ENCODE results near the gene PRKAA1.

Gene PRKAA1

DNA sequence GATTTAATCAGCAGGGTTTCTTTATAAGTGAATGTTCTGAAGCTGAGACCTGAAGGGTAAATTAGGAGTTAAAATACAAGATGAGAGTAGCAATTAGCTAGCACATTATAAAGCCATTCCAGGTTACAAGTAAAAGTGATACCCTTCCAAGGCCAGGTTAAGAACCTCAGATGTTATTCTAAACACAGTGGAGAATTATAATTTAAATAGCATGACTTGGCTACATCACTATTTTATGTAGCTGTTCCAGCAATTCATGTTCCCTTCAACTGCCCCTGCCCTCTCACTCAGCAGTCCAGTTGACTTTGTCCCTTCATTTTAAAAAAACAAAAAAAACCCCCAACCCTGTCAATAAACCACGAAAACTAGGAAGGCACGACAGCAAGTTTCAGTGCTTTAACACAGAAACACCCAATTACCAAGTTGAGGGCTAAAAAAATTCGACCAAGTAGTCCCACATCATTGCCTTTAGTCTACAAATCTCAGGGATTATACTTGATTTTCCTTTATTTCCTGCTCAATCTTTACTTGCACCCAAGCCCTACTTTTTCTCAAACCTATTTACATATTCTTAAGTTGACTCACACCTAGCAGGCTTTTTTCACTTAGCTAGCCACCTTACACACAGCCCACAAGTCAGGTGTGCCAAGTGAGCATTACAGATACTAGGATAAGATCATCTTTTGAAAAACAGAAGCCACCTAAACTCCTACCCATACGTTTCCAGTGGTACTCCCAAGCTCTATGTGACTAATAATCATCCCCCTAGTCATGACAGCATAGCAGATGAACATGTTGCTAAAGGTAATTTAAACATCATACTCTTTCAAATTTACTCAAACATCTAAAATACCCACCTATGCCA is 33.4 kb upstream of the PRKAA1 start:
- H3K4me3 ChIP-seq (replicated peaks; ENCODE audit: insufficient read depth, low read length) = no peak overlapping the region

DNA sequence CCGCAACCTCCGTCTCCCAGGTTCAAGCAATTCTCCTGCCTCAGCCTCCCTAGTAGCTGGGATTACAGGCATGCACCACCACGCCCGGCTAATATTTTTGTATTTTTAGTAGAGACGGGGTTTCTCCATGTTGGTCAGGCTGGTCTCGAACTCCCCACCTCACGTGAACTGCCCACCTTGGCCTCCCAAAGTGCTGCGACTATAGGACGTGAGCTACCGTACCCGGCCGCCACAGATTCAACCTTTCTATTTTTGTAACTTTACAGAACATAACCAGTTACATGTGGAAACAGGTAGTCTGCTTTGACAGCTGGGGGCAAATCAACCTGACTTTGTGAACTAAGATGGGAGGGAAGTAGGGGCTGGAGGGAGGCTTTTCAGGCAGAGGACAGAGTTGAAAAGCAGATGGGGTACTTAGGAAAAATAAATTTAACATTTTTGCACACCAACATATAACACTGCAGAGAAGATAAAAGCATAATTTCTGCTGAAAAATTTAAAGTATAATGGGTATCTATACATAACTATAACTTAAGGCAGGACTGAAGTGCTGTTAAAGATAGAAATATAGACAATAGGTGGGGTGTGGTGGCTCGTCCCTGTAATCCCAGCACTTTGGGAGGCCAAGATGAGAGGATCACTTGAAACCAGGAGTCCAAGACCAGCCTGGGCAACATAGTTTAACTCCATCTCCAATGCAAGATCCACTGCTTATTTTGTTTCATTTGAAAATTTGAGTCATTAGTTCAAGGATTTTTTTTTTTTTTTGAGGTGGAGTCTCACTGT is 31.8 kb upstream of the PRKAA1 start:
- no peak overlapping the region for H3K27ac ChIP-seq (replicated peaks)
- TF ChIP-seq, protein P1, sequence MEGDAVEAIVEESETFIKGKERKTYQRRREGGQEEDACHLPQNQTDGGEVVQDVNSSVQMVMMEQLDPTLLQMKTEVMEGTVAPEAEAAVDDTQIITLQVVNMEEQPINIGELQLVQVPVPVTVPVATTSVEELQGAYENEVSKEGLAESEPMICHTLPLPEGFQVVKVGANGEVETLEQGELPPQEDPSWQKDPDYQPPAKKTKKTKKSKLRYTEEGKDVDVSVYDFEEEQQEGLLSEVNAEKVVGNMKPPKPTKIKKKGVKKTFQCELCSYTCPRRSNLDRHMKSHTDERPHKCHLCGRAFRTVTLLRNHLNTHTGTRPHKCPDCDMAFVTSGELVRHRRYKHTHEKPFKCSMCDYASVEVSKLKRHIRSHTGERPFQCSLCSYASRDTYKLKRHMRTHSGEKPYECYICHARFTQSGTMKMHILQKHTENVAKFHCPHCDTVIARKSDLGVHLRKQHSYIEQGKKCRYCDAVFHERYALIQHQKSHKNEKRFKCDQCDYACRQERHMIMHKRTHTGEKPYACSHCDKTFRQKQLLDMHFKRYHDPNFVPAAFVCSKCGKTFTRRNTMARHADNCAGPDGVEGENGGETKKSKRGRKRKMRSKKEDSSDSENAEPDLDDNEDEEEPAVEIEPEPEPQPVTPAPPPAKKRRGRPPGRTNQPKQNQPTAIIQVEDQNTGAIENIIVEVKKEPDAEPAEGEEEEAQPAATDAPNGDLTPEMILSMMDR (IDR thresholded peaks at IDR 0.05; ENCODE audit: insufficient read depth, low read length) = no peak
- peak; percentile 24; the same call in 1 of the 2 replicates for TF ChIP-seq POLR2AphosphoS5 (IDR thresholded peaks at IDR 0.05; ENCODE audit: low read depth)
- DNase-seq (ENCODE audit: low read depth in 1 of 2, low spot score in 1 of 2) = peak in 1 of 2 experiments; percentile 7
- no peak overlapping the region for H3K4me3 ChIP-seq (replicated peaks; ENCODE audit: insufficient read depth, low read length)
- H3K27me3 ChIP-seq (ENCODE audit: insufficient read depth, poor library complexity, severe bottlenecking) = no peaks in the 10 kb centered on the region

More for the DNA sequence above, 33.4 kb upstream of the PRKAA1 start:
- no peak overlapping the region for H3K27ac ChIP-seq (replicated peaks)
- no peak for TF ChIP-seq GABPA (IDR thresholded peaks at IDR 0.05; ENCODE audit: low read depth)
- no peak for TF ChIP-seq SPI1 (IDR thresholded peaks at IDR 0.05; ENCODE audit: borderline replicate concordance, low read depth)
- no peaks in the 10 kb centered on the region for H3K27me3 ChIP-seq (ENCODE audit: insufficient read depth, poor library complexity, severe bottlenecking)
- DNase-seq (ENCODE audit: low read depth in 1 of 2, low spot score in 1 of 2) = peak in 1 of 2 experiments; percentile 28

DNA sequence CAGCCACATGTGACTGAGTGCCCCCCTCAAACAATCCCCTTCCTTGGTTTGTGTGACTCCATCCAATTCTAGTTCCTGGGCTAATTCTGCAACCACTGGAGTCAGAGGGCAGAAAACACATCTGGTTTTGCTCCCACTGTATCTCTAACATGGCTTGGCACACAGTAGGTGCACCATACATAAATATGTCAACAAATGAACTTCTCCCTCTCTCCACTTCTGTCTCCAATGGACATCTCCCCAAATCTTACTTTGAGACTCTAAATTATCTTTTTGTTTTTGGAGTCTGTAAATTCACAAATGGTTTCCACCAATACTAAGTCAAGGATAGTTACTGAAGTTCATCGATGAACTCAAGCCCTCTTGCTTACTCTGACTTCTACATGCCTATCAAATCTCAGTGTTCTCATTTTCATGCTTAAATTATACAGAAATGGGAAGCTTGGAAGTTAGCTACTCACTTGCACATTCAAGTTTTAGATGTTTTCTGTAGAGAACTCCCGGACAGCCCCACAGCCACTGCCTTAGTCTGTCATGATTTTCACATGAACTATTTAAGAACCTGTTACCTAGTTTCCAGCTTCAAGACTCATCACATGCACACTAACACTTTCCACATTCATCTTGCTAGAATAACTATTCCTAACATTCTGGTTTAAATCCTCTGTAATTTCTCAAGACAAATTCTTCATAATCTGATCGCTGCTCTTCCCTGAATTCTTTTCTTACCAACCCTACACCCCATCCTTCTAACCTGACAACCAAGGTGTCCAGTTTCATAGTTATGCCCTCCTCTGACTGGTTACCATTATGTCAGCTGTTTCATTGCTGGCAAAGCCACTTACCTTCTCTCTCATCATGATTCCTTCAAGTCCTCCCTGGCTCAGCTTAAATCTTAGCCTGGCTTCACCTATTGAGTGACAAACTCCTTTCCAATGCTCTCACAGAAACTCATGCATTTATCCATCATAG is 30.8 kb upstream of the PRKAA1 start:
- Histone ChIP-seq H3K27ac (replicated peaks) (no peak overlapping the region; the same call in 1 of the 2 replicates), H3K27me3 (ENCODE audit: insufficient read depth, poor library complexity, severe bottlenecking) (no peaks in the 10 kb centered on the region), H3K4me3 (replicated peaks; ENCODE audit: insufficient read depth, low read length) (no peak overlapping the region)
- DNase-seq (ENCODE audit: low read depth in 1 of 2, low spot score in 1 of 2) = no peak
- TF ChIP-seq SPI1 (IDR thresholded peaks at IDR 0.05; ENCODE audit: borderline replicate concordance, low read depth) (no peak), POLR2AphosphoS5 (IDR thresholded peaks at IDR 0.05; ENCODE audit: low read depth) (peak; percentile 56)

DNA sequence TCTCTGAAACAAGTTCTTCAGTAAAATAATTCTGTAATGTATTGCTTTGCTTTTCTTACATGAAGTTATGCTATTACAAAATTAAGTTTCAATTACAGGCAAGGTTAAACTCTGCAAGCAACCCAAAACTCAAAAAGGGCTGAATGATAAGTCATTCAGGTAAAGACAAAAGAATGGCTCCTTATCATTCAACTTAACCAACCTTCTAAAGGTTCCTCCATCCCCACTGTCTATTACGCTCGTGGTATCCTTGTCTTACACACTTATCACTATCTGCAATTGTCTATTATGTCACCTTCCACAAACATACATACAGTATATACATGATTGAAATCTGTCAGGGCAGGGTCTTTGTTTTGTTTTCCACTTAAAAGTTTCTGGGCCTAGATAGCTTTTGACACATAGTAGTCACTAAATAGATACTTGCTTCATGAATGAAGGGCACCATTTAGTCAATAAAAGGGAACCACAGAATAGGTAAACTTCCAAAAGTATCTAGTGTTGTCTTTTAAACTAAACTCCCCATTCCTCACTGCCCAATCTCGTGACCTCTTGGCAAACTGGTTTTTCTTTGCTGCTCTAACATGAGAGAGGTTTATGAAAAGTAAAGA is 30.0 kb upstream of the PRKAA1 start:
- no peak overlapping the region for H3K4me3 ChIP-seq (replicated peaks; ENCODE audit: insufficient read depth, low read length)
- no peak for TF ChIP-seq SPI1 (IDR thresholded peaks at IDR 0.05; ENCODE audit: borderline replicate concordance, low read depth)
- TF ChIP-seq, protein P1 (IDR thresholded peaks at IDR 0.05; ENCODE audit: insufficient read depth, low read length) = no peak
- TF ChIP-seq POLR2AphosphoS5 (IDR thresholded peaks at IDR 0.05; ENCODE audit: low read depth) = no peak
- no peak for TF ChIP-seq GABPA (IDR thresholded peaks at IDR 0.05; ENCODE audit: low read depth)
- TF ChIP-seq, protein P2, sequence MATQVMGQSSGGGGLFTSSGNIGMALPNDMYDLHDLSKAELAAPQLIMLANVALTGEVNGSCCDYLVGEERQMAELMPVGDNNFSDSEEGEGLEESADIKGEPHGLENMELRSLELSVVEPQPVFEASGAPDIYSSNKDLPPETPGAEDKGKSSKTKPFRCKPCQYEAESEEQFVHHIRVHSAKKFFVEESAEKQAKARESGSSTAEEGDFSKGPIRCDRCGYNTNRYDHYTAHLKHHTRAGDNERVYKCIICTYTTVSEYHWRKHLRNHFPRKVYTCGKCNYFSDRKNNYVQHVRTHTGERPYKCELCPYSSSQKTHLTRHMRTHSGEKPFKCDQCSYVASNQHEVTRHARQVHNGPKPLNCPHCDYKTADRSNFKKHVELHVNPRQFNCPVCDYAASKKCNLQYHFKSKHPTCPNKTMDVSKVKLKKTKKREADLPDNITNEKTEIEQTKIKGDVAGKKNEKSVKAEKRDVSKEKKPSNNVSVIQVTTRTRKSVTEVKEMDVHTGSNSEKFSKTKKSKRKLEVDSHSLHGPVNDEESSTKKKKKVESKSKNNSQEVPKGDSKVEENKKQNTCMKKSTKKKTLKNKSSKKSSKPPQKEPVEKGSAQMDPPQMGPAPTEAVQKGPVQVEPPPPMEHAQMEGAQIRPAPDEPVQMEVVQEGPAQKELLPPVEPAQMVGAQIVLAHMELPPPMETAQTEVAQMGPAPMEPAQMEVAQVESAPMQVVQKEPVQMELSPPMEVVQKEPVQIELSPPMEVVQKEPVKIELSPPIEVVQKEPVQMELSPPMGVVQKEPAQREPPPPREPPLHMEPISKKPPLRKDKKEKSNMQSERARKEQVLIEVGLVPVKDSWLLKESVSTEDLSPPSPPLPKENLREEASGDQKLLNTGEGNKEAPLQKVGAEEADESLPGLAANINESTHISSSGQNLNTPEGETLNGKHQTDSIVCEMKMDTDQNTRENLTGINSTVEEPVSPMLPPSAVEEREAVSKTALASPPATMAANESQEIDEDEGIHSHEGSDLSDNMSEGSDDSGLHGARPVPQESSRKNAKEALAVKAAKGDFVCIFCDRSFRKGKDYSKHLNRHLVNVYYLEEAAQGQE (IDR thresholded peaks at IDR 0.05; ENCODE audit: insufficient replicate concordance, low read depth) = no peak
- DNase-seq (ENCODE audit: low read depth in 1 of 2, low spot score in 1 of 2) = peak in 1 of 2 experiments; percentile 13
- no peaks in the 10 kb centered on the region for H3K27me3 ChIP-seq (ENCODE audit: insufficient read depth, poor library complexity, severe bottlenecking)
- no peak overlapping the region; the same call in 1 of the 2 replicates for H3K27ac ChIP-seq (replicated peaks)
